Liver (tissue), 9 donors: ENCODE results near the gene RAX. TPM values are rescaled to one million over a fixed set of nuclear protein-coding genes. Genes with fewer than 3 reads are reported as not detected.

Experiments used
- DNase-seq: peaks from one replicate; pipeline ENCODE4 v3.0.0-alpha.2; 2017; ENCODE audit warnings: low spot score
- H3K27ac ChIP-seq, 2 donors: one replicate each; pipeline ENCODE4 v1.7.0; 2013; ENCODE audit warnings: inconsistent platforms in 2 of 2, low read length in 2 of 2, control low read depth in 1 of 2, low read depth in 1 of 2, mild to moderate bottlenecking in 1 of 2
- H3K27me3 ChIP-seq, 4 donors: one replicate each; pipeline versions ENCODE4 v1.6.1 to v1.7.0; 2013; ENCODE audit warnings: low read length in 3 of 4, inconsistent platforms in 1 of 4, mild to moderate bottlenecking in 1 of 4, moderate library complexity in 1 of 4; ENCODE audit not compliant: control insufficient read depth in 4 of 4, insufficient read depth in 4 of 4
- H3K36me3 ChIP-seq, 4 donors: one replicate each; pipeline versions ENCODE4 v1.6.1 to v1.7.0; 2013; ENCODE audit warnings: low read length in 3 of 4, mild to moderate bottlenecking in 3 of 4, low read depth in 1 of 4, moderate library complexity in 1 of 4; ENCODE audit not compliant: control insufficient read depth in 4 of 4, insufficient read depth in 3 of 4
- H3K4me1 ChIP-seq, 4 donors: one replicate each; pipeline versions ENCODE4 v1.6.1 to v1.7.0; 2013; ENCODE audit warnings: low read length in 3 of 4, mild to moderate bottlenecking in 3 of 4, moderate library complexity in 1 of 4; ENCODE audit not compliant: control insufficient read depth in 4 of 4, insufficient read depth in 4 of 4
- H3K4me3 ChIP-seq, 3 donors: one replicate each; pipeline versions ENCODE4 v1.6.1 to v1.7.0; 2013; ENCODE audit warnings: low read length in 3 of 3, control low read depth in 1 of 3, low read depth in 1 of 3, mild to moderate bottlenecking in 1 of 3
- H3K9ac ChIP-seq, 2 donors: one replicate each; pipeline ENCODE4 v1.7.0; 2013; ENCODE audit warnings: low read length in 2 of 2, mild to moderate bottlenecking in 2 of 2, moderate library complexity in 2 of 2, control low read depth in 1 of 2, low read depth in 1 of 2
- H3K9me3 ChIP-seq, 4 donors: one replicate each; pipeline versions ENCODE4 v1.6.1 to v1.7.0; 2013; ENCODE audit warnings: low read length in 3 of 4; ENCODE audit not compliant: control insufficient read depth in 4 of 4
- CTCF ChIP-seq: fragments of 150-350 bp; IDR thresholded peaks from 2 replicates; pipeline ENCODE4 v1.5.1; 2017; ENCODE audit warnings: improper control_type of control experiment, low read depth, low read length; ENCODE audit not compliant: missing input control
- FOXA1 ChIP-seq: IDR thresholded peaks from 2 replicates; pipeline ENCODE4 v1.6.1; 2016; ENCODE audit warnings: antibody characterized with exemption
- FOXA2 ChIP-seq: IDR thresholded peaks from 2 replicates; pipeline ENCODE4 v1.6.1; 2016; ENCODE audit warnings: antibody characterized with exemption
- HNF4G ChIP-seq: IDR thresholded peaks from 2 replicates; pipeline ENCODE4 v1.6.1; 2016; ENCODE audit warnings: antibody characterized with exemption
- JUND ChIP-seq, 2 donors: IDR thresholded peaks; 2 replicates each; pipeline ENCODE4 v1.6.1; 2016; ENCODE audit warnings: antibody characterized with exemption in 2 of 2
- MAX ChIP-seq: IDR thresholded peaks from 2 replicates; pipeline ENCODE4 v1.6.1; 2016; ENCODE audit warnings: antibody characterized with exemption
- NR2F2 ChIP-seq: IDR thresholded peaks from 2 replicates; pipeline ENCODE4 v1.6.1; 2016; ENCODE audit warnings: antibody characterized with exemption
- RAD21 ChIP-seq, 2 donors: IDR thresholded peaks; 2 replicates each; pipeline ENCODE4 v1.6.1; 2016; ENCODE audit warnings: antibody characterized with exemption in 2 of 2, mild to moderate bottlenecking in 2 of 2
- REST ChIP-seq: IDR thresholded peaks from 2 replicates; pipeline ENCODE4 v1.6.1; 2016; ENCODE audit warnings: antibody characterized with exemption, mild to moderate bottlenecking
- RXRA ChIP-seq, 2 donors: IDR thresholded peaks; 2 replicates each; pipeline ENCODE4 v1.6.1; 2017 to 2018; ENCODE audit warnings: antibody characterized with exemption in 2 of 2, mild to moderate bottlenecking in 1 of 2
- SP1 ChIP-seq: IDR thresholded peaks from 2 replicates; pipeline ENCODE4 v1.6.1; 2018; ENCODE audit warnings: antibody characterized with exemption, mild to moderate bottlenecking
- TAF1 ChIP-seq: conservative IDR thresholded peaks from 2 replicates; pipeline ENCODE4 v1.6.1; 2016; ENCODE audit warnings: antibody characterized with exemption, mild to moderate bottlenecking
- YY1 ChIP-seq: IDR thresholded peaks from 2 replicates; pipeline ENCODE4 v1.6.1; 2016; ENCODE audit warnings: antibody characterized with exemption, mild to moderate bottlenecking
- ZBTB33 ChIP-seq: IDR thresholded peaks from 2 replicates; pipeline ENCODE4 v1.6.1; 2016; ENCODE audit warnings: antibody characterized with exemption
- WGBS: extraction: QIAGEN DNeasy Blood & Tissue Kit; methylation state at CpG from one replicate; pipeline ENCODE4 v1.1.7; 2013; 5-methylcytosine and 5-hydroxymethylcytosine counted together
- polyA plus RNA-seq, 2 donors: library from polyadenylated mRNA; stranded (reverse) in 1 of 2; unstranded in 1 of 2; fragments of 200-250 nt in 1 of 2; fragments of >200 nt in 1 of 2; fragmentation: Nextera tagmentation in 1 of 2; extraction: Ambion mirVana in 1 of 2; gene quantifications; one replicate each; pipeline versions ENCODE4 v1.2.1 to v1.2.3, GENCODE V29; 2013 to 2015
- total RNA-seq, 2 donors: library from RNA; depleted of rRNA; stranded (reverse); fragments of >200 nt; gene quantifications; one replicate each; pipeline ENCODE4 v1.2.3, GENCODE V29; 2014
- donor health status: healthy.
- donor health status: healthy.
- donor health status: healthy.
- donor health status: healthy.
- donor health status: healthy.

RAX gene
- total and polyA plus RNA-seq, 4 donors = not detected

- TF ChIP-seq REST = no peak
- no peak for TF ChIP-seq RAD21 (IDR thresholded peaks at IDR 0.05)
- no peak for TF ChIP-seq MAX
- TF ChIP-seq YY1 = no peak
Measured at GRCh38 chr18:59219672-59220163, 53.5 kb downstream of the RAX start, which contains the start of gene GRP (continued).

- peaks cover 0 to 13% (median 2%) of the 10 kb centered on the region in 4 donors for H3K27me3 ChIP-seq
- 72% methylated on average over 6 of the region's 6 CpGs for WGBS
- H3K9me3 ChIP-seq = no peaks in the 10 kb centered on the region
- no peaks in the 10 kb centered on the region for H3K36me3 ChIP-seq
- no peak overlapping the region for H3K27ac ChIP-seq
- H3K9ac ChIP-seq = no peak overlapping the region
- peaks cover 2 to 10% (median 3%) of the 10 kb centered on the region in 4 donors for H3K4me1 ChIP-seq
- DNase-seq = no peak
- no peak overlapping the region for H3K4me3 ChIP-seq
- no peak for TF ChIP-seq NR2F2
- no peak for TF ChIP-seq RXRA (IDR thresholded peaks at IDR 0.05)
- no peak for TF ChIP-seq SP1
- TF ChIP-seq YY1 = no peak
- TF ChIP-seq CTCF = no peak
- no peak for TF ChIP-seq TAF1
- no peak for TF ChIP-seq FOXA2
- TF ChIP-seq REST = no peak
- TF ChIP-seq JUND (IDR thresholded peaks at IDR 0.05) = no peak
- no peak for TF ChIP-seq RAD21 (IDR thresholded peaks at IDR 0.05)
- TF ChIP-seq ZBTB33 = no peak
- TF ChIP-seq FOXA1 = no peak
- TF ChIP-seq HNF4G = no peak
Measured at GRCh38 chr18:59218018-59218417, 55.2 kb downstream of the RAX start.

Other genes with a start within 250 kb of the RAX start
- gene SEC11C, start 133.6 kb downstream of the RAX start, total RNA-seq = 100 to 1,000 TPM; 106 to 125 TPM
- gene SEC11C, start 133.6 kb downstream of the RAX start, polyA plus RNA-seq = 100 to 1,000 TPM; 186 to 206 TPM
- gene GRP, start 53.3 kb downstream of the RAX start, total RNA-seq = not detected
- not detected for gene GRP, start 53.3 kb downstream of the RAX start, polyA plus RNA-seq
- gene CPLX4, start 45.2 kb upstream of the RAX start, total RNA-seq = not detected
- gene CPLX4, start 45.2 kb upstream of the RAX start, polyA plus RNA-seq = not detected
- gene LMAN1, start 85.8 kb upstream of the RAX start, total RNA-seq = 100 to 1,000 TPM in 1 of 2 donors, 10 to 100 TPM in 1; 77.2 to 265 TPM
- 100 to 1,000 TPM in 1 of 2 donors, 10 to 100 TPM in 1; 77.4 to 120 TPM for gene LMAN1, start 85.8 kb upstream of the RAX start, polyA plus RNA-seq